ENCODE measurements around the gene DLEC1.

DLEC1 gene

GRCh38 chr3:38168151-38169026, 129.4 kb downstream of the DLEC1 start:
- no peak for FAIRE-seq
- DNase-seq (ENCODE audit: insufficient read length), result no peak

DNA sequence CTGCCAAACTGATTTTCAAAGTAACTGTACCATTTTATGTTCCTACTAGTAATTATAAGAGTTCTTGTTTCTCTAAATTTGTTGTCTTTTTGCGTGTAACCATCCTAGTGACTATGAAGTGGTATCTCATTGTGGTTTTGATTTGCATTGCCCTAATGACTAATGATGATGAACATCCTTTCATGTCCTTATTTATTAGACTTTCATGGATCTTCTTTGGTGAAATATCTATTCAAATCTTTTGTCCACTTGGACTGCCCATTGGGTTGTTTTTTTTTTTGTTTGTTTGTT, 130.0 kb downstream of the DLEC1 start:
- no peak for DNase-seq (ENCODE audit: insufficient read length)
- TF ChIP-seq TAF1 (IDR thresholded peaks at IDR 0.05; ENCODE audit: borderline replicate concordance, low read depth, low read length) (no peak), POLR2A (IDR thresholded peaks at IDR 0.05; ENCODE audit: low read depth, low read length) (no peak), POLR2AphosphoS5 (IDR thresholded peaks at IDR 0.05; ENCODE audit: low read depth, low read length) (no peak)
- FAIRE-seq, result no peak

More at GRCh38 chr3:38168151-38169026, 129.4 kb downstream of the DLEC1 start:
- TF ChIP-seq POLR2A (IDR thresholded peaks at IDR 0.05; ENCODE audit: low read depth, low read length), result no peak
- TF ChIP-seq TAF1 (IDR thresholded peaks at IDR 0.05; ENCODE audit: borderline replicate concordance, low read depth, low read length), result no peak
- TF ChIP-seq POLR2AphosphoS5 (IDR thresholded peaks at IDR 0.05; ENCODE audit: low read depth, low read length), result no peak

- TF ChIP-seq TAF1 (IDR thresholded peaks at IDR 0.05; ENCODE audit: borderline replicate concordance, low read depth, low read length) (no peak), POLR2AphosphoS5 (IDR thresholded peaks at IDR 0.05; ENCODE audit: low read depth, low read length) (no peak), POLR2A (IDR thresholded peaks at IDR 0.05; ENCODE audit: low read depth, low read length) (no peak)
- DNase-seq (ENCODE audit: insufficient read length) (no peak), FAIRE-seq (no peak)
Observed at GRCh38 chr3:38170722-38171121, 131.7 kb downstream of the DLEC1 start.

DNA sequence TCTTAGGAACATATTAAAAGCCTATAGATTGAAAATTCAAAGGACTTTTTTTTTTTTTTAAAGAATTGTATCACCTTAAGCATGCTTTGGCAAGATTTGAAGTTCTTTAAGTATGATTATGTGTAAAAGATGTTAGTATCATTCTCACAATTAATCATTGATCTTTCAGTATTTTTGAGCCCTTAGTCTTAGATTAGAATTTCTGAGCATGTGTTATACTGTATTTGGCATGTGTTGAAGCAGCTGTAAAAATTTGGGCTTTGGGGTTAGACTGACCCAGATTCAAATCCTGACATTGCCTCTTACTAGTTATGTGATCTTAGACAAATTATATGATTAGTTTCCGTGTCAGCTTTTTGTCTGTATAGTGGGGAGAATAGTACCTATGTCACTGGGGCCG, 132.6 kb downstream of the DLEC1 start:
- TF ChIP-seq POLR2A (IDR thresholded peaks at IDR 0.05; ENCODE audit: low read depth, low read length), result no peak
- no peak for TF ChIP-seq TAF1 (IDR thresholded peaks at IDR 0.05; ENCODE audit: borderline replicate concordance, low read depth, low read length)
- TF ChIP-seq POLR2AphosphoS5 (IDR thresholded peaks at IDR 0.05; ENCODE audit: low read depth, low read length), result no peak
- DNase-seq (ENCODE audit: insufficient read length) (no peak), FAIRE-seq (no peak)

Data from GM12892 (cell line).